NCI-H1417 (cell line): ENCODE measurements around the gene SEPHS1.
A peak's percentile ranks its signal among the peaks of the same experiment; 100 is the strongest.

ENCODE experiments used
- DNase-seq, 3 experiments: peaks; one replicate each; lab custom pipeline; 2025; lab: John Stamatoyannopoulos, UW

Gene SEPHS1

DNA sequence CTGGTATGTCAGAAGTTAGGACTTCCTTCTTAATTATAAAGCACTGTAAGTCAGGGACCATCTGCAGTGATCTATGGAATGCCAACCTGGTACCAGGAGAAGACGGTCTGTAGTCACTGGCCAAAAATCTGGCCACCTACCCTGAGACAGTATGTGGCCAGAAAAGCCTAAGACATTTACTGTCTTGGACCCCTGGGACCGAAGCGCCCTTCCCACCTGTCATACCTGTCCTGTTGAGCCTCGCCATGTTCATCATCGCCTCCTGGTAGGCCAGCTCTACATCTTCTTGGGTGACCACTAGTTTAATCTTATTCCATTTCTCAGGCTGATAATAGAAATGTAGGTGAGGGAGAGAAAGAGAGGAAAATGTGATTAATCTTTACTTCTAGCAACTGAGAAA lies 20.0 kb downstream of the SEPHS1 start:
- no peak for DNase-seq

DNA sequence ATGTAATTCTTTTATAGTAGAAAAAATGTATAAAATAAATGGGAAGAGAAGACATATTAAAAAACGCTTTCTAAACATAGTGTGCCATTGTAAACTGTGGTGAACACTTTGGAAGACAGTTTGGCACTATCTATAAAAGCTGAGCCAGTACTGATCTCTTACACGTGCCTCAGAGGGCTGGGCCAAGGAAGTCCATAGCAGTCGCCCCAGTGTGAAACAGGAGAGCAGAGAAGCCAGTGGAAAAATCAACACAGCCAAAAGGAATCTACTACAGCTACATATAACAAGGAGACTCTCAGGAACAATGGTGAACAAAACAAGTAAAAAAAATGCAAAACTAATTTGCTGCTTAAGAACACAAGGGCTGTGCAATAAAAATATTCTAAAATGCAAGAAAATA lies 20.6 kb downstream of the SEPHS1 start:
- DNase-seq, result no peak

DNA sequence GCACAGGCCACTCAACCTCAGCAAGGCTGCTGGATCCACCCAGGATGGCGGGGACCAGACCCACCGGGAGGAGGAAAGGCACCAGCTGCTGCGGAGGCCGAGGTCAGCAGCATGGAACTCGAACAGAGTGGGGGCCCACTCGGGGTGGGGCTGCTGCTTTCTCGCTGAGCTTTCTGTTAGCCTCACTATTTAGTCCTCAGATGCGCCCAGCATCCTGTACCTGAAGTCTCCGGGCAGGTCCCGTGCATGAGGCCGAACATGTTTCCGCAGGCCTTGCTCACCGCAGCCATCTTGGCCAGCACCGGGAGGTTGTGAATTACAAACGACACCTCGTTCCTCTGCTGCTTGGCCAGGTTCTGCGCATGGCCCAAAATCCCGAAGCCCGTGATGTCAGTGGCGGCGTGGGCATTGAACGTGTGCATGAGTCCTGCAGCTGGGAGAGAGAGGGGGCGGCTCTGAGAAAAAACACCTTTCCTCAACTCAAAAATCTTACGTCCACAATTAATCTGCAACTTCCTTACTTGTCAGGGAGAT lies 25.4 kb downstream of the SEPHS1 start:
- DNase-seq, result no peak

DNA sequence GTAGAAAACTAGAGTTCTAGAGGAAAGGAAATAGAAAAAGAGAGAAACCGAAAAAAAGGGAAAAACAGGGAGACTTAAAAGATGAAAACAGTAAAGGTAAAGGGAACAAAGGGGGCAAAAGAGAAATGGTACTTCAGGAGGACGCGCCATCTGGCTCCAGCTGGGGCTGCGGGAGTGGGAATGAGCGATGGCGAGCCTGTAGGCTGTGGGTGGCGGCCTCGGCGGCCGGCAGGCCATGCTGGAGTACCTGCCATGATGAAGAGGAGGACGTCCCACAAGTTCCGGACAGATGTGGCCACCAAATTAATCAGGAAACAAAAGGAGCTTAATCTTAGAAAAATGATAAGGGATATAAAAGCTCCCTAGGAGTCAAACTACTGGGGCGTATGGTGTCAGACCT lies 26.5 kb downstream of the SEPHS1 start:
- no peak for DNase-seq

DNA sequence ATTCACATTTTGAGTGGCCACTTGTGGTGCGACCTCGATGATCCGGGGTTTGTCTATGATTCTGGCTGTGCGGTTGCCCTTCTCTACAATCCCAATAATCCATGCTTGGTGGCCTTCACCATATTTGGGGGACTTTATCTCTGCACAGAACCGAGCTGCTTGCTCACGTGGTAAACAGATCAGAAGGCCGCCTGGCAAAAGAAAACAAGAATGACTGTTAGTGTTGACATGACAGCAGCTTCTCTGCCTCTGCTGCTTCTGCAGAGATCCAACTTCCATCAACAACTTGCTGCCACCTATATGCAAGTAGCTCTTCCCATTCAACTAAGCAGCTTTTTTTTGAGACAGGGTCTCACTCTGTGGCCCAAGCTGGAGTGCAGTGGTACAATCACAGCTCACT lies 28.9 kb downstream of the SEPHS1 start:
- DNase-seq, result no peak

DNA sequence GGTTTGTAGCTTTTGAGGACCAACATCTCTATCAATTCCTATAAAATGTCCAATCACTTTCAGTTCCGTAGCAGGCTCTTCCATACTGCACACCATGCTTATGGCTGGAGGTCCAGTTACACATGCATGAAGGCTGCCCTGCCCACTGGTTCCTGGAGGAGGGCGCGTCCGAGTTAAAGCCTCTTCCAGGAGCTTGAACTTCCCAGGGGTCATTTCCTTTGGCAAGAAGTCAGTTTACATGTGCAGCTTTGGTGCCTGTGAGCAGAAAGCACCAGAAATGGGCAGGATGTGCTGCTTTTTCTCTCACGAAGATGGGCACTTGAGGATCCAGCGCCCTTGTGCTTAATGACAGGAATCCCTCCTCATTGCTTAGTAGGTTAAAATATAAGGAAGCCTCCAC lies 30.6 kb downstream of the SEPHS1 start:
- no peak for DNase-seq

DNA sequence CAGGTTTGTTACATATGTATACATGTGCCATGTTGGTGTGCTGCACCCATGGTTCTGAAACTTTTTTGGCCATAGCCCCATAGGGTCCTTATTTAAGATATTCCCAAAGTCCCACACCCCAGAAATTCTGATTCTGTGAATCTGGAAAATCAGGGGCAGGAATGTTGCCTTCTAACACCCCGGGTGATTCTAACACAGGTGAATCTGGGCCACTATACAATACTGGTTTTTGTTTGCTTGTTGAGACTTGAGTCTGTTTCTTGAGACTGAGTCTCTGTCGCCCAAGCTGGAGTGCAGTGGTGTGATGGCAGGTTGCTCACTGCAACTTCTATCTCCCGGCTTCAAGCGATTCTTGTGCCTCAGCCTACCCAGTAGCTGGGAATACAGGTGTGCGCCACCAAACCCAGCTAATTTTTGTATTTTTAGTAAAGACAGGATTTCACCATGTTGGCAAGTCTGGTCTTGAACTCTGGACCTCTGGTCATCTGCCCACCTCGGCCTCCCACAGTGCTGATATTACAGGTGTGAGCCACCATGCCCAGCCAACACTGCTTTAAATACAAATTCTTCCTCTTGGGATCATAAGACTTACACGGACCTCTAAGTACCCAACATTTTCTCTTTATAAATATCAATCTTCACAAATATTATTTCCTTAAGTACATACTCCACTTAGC lies 31.3 kb downstream of the SEPHS1 start:
- DNase-seq, result no peak

DNA sequence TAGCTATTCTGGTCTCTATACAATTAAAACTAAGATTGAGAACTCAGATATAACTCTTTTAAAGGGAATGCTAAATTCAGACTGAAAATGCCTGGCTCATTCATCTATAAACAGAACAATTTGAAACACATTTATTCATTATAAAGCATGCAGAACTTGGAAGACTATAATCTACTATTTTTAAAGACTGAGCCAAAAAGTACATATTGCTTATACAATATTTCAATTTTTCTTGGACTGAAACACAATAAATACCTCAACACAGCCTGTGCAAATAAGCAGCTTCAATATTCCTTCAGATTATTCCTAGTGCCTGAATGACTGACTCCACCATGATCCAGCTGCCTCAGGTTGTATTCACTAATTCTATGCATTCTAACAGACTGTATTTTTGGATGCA lies 32.7 kb downstream of the SEPHS1 start:
- DNase-seq, result no peak

DNA sequence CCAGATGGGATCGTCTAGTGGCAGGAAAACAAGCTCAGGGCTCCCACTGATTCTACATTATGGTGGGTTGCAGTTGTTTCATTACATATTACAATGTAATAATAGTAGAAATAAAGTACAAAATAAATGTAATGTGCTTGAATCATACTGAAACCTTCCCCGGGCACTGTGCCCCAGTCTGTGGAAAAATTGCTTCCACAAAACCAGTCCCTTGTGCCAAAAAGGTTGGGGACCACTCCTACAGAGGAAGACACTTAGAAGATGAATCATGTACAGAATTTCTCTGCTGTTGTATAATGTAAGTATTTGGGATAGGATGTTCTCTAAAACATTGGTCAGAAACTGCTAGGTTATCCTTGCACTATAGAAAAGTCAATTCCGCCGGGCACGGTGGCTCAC lies 36.9 kb downstream of the SEPHS1 start:
- DNase-seq, result no peak

DNA sequence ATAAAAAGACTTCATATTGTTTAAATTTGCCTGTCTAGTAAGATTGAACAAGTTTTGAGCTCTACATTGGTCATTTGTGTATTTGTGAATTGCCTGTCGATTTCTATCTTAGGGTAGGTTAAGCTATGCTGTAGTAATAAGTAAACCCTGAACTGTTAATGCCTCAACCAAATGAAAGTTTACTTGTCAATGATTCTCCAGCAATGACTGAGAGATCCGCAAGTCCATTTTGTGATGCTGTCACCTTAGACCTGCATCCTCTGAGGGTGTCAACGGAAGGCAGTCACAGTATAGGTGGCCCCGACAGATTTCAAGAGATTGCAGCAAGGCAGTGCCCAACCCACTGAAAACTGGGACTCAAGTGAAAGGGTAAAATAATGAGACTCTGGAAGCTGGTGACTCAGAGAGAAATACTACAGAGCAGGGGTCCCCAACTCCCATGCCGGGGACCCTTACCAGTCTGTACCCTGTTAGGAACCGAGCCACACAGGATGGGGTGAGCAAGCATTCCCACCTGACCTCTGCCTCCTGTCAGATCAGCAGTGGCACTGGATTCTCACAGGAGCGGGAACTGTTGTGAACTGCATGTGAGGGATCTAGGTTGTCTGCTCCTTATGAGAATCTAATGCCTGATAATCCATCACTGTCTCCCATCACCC lies 37.4 kb downstream of the SEPHS1 start:
- DNase-seq, result no peak

DNA sequence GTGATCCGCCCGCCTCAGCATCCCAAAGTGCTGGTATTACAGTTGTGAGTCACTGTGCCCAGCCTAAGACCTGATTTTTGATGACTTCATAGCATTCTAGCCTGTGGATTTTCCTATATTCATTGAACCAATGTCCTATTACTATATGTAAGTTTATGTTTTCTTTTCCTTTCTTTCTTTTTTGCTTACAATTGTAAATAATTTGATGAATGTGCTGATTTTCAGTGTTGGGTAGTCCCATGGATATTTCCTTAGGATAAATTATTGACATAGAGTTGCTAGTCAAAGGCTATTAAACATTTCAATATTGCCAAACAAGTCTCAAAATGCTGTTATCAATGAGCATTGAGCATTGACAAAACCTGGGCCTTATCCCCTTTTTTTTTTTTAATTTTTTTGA lies 38.3 kb downstream of the SEPHS1 start:
- DNase-seq, result no peak

DNA sequence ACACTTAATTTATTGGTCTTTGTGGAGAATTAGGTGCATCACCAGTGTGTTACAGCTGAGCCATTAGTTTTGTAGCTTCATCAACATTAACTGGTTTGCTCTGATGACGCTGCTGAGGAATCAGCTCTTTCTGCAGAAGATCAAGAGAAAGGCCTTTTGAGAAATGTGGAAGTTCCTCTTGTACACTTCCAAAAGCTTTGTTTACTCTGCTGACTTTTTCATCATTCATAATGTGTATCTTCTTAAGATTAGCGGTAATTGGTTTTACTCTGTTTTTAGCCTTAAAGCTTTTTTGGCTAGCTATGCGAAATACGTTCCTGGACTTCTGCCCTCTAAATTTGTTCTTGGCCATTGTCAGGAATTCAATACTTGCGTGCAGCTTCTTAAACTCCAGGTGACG lies 40.0 kb downstream of the SEPHS1 start:
- DNase-seq, result no peak

DNA sequence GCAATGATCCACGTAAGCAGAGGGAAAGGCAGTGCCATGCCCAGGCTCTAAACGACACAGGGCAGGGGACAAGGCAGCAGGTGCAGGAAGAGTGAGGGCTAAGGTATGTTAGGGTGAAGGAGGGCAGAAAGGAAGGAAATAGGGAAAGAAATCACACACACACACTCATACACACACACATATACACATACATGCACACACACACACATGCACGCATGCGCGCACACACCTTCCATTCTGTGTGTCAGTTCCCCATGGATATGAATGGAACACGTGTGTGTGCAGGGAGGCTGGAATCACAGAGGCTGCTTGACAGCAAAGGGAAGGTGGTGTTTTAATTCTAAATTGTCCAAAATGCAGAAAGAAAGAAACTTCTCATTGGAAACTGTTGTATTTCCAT lies 42.0 kb downstream of the SEPHS1 start:
- DNase-seq, result no peak

DNA sequence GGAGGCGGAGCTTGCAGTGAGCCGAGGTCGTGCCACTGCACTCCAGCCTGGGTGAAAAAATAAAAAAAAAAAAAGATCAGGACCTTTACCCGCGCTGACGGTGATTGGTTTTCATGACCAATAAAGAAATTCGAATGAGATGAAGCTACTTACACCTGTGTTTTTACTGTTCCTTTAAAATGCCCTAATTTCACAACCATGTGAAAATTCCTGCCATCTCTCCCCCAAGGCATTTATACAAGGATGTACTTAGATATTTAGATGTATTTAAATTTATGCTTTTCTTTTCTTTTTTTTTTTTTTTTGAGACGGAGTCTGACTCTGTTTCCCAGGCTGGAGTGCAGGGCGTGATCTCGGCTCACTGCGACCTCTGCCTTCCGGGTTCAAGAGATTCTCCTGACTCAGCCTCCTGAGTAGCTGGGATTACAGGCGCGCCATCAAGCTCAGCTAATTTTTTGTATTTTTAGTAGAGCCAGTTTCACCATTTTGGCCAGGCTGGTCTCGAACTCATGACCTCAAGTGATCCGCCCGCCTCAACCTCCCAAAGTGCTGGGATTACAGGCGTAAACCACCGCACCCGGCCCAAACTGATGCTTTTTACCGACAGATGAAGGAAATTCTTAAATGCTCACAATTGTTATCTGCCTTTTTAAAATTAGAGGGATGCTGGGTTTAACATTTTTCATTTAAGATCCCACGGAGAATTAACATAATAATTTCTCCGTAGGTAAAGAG lies 45.1 kb downstream of the SEPHS1 start:
- DNase-seq, result no peak

DNA sequence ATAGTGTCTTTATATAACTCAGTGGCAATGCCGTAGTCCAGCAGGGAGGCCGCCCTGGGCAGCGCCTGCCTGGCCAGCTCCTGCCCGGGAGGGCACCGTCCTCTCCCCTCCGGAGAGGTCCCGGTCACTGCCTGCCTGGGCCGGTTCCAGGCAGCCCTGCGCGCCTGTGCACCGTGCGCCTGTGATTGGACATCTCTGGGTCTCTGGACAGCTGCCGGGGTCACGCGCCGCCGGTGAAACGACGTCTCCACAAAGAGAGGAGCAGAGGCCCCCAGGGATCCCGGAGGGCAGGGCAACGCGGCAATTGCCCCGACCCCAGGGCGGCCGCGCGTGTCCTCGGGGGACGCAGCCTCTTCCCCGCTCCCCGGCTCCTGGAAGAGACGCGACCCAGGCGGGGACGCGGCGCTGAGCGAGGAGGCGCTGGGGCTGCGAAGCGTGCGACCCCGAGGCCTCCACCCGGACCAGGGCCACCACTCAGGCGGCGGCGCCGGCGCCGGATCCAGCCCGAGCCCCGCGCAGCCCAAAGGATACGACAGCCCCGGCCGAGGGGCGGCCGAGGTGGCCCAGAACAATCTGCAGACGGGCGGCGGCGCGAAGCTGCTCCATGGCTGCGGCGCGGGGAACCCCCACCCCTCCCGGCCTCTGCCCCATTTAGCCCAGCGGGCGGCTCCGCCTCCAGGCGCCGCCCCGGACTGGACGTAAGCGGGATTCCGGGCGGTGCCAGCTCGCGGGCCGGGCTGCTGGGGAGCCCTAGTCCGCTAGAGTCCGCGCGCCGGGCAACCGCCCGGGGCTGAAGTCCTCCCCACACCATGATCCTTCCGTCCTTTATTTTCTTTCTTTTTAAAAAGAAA lies 48.4 kb downstream of the SEPHS1 start, which contains the start of gene PHYH:
Gene PHYH, minus strand, starts transcription at position 628 of the 851 bp plus-strand sequence. Its CDS starts 22 bp downstream, at position 606.
- peak; percentile 54 to 85 (median 74) for DNase-seq

DNA sequence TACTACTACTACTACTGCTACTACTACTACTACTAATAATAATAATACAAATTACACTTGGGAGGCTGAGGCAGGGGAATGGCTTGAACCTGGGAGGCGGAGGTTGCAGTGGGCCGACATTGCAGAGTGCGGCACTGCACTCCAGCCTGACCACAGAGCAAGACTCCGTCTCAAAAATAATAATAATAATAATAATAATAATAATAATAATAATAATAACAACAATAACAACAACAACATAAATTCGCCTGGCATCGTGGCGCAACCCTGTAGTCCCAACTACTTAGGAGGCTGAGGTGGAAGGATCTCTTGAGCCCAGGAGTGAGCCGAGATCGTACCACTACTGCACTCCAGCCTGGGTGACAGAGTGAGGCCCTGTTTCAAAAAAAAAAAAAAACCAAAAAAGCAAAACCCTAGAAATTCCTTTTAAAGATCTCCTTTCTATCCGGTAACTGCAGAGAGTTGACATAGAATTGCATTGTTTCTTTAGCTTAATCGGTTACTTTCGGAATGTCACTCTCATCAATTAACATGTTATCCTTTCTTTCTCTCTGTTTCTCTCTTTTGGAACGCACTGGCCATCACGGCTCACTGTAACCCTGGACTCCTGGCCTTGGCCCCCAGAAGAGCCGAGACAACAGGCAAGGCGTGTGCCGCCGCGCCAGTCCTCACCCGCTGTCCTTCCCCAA lies 49.2 kb downstream of the SEPHS1 start:
- no peak for DNase-seq

DNA sequence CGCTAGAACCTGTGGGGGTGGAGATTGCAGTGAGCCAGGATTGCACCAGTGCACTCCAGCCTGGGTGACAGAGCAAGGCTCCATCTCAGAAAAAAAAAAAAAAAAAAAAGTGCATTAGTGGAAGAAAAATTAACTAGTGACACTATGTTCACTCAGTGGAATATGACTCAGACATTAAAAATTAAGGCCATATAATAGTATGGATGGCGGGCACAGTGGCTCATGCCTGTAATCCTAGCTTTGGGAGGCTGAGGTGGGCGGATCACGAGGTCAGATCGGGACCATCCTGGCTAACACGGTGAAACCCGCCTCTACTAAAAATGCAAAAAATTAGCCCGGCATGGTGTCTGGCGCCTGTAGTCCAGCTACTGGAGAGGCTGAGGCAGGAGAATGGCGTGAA lies 51.6 kb downstream of the SEPHS1 start:
- DNase-seq, result no peak

DNA sequence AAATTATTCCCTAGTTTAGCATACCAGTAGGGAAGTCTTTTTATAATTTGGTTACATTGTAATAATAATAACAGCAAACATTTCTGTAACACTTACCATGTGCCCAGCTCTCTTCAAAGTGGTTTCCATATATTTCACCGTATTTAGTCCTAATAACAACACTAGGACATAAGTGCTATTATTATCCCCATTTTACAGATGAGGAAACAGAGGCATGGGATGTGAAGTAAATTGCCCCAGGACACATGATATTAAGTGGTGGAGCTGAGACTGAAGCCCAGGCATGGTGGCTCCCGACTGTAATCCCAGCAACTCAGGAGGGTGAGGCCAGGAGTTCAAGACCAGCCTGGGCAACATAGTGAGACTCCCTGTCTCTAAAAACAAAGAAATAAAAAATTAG lies 53.3 kb downstream of the SEPHS1 start:
- DNase-seq, result no peak

DNA sequence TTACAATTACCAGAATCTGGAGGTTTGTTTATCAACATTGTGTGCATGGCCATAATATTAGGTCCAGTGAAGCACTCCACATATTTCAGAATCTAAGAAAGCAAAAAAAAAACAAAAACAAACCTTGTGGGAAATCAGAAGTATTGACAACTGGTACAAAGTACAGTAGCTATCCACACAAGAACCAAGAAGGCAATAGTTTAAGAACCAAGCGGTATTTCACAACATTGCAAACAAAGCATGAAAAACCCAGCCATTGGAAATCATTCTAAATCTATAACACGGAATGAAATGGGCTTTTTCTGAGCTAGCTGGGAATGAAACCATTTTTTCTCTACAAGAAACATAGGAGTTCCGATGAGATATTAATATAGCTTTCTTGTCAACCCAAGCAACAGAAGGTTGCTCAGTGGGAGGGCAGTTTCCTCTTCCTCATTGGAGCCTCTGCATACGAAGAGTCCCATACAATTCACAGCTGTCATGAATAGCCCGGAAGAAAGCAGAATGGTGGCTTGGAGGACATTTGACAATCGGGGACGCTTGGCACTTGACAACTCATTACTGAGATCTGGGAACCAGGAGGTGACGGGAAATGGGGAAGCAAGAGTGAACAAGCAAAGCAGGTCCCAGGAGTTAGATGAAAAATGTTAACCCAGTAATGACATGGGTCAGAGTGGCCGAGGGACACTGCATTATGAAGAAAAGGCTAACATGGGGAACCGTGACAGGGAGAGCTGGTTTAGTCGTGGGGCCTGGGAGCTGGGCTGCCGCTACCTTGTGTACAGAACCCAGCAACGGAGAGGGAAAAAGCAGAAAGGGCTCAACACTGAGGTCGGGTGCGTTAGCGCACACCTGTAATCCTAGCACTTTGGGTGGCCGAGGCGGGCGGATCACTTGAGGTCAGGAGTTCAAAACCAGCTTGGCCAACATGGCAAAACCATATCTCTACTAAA lies 56.0 kb downstream of the SEPHS1 start:
- no peak for DNase-seq

DNA sequence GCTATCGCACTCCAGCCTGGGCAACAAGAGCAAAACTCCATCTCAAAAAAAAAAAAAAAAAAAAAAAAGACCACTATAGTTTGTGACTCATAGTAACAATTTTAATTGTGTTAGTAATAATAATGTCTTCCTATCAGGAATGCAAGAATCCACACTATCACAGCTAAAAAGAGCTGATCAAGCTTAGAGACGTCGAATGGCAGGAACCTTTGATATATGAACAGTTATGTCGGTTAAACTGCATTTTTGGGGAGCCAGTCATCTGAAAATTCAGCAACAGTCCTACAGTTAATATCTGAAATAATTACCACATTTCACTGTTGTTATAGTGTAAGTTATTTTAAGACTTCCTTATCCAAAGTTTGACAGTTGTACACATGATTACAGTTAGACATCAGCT lies 57.0 kb downstream of the SEPHS1 start:
- no peak for DNase-seq
